Thyroid gland (tissue), 4 donors: ENCODE data around the gene SAMD3.

Source experiments
- POLR2A ChIP-seq, 2 donors: fragments of 450-650 bp; IDR thresholded peaks; one replicate each; pipeline ENCODE4 v1.6.1; 2017; ENCODE audit warnings: antibody characterized with exemption in 2 of 2, mild to moderate bottlenecking in 2 of 2, moderate library complexity in 1 of 2
- TF ChIP-seq, protein P1 (sequence below), 6 experiments: fragments of 200-600 bp in 3 of 6; fragments of 450-650 bp in 3 of 6; sonication (generic) in 3 of 6; IDR thresholded peaks; one replicate each; pipeline ENCODE4 v1.5.1; 2016 to 2019; ENCODE audit warnings: antibody characterized with exemption in 6 of 6, mild to moderate bottlenecking in 2 of 6, inconsistent platforms in 1 of 6, moderate library complexity in 1 of 6

DNA sequence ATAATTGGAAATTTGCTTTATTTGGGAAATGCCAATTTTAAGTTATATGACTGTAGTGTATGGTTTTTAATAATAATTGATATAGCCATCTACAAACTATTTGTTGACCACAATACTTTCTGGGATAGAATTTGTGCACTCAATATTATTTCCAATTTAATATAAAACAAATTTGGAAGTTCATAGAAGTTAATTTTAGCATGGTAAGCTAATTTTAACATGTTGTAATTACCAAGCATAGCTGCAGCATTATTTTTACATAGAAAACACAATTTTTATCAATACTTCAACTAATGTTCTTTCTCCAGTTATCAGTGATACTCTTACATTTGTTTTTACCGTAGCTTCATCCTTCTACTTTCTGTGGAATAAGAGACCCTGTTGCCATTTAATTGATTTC lies 103.5 kb downstream of the SAMD3 start:
- TF ChIP-seq, protein P1, sequence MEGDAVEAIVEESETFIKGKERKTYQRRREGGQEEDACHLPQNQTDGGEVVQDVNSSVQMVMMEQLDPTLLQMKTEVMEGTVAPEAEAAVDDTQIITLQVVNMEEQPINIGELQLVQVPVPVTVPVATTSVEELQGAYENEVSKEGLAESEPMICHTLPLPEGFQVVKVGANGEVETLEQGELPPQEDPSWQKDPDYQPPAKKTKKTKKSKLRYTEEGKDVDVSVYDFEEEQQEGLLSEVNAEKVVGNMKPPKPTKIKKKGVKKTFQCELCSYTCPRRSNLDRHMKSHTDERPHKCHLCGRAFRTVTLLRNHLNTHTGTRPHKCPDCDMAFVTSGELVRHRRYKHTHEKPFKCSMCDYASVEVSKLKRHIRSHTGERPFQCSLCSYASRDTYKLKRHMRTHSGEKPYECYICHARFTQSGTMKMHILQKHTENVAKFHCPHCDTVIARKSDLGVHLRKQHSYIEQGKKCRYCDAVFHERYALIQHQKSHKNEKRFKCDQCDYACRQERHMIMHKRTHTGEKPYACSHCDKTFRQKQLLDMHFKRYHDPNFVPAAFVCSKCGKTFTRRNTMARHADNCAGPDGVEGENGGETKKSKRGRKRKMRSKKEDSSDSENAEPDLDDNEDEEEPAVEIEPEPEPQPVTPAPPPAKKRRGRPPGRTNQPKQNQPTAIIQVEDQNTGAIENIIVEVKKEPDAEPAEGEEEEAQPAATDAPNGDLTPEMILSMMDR (IDR thresholded peaks at IDR 0.05): no peak
- no peak for TF ChIP-seq POLR2A (IDR thresholded peaks at IDR 0.05)
